HepG2 (cell line): ENCODE measurements around the gene SNX27. TPM values are rescaled to one million over a fixed set of nuclear protein-coding genes. Genes with fewer than 3 reads are reported as not detected.
A peak's percentile ranks its signal among the peaks of the same experiment; 100 is the strongest.

Experiments
- ATAC-seq: fragments of 200-7000 bp; cut with Tn5 transposase; 3 replicates; pipeline ENCODE4 v1.9.1; 2020; ENCODE audit warnings: mild to moderate bottlenecking, moderate library complexity
- BruUV-seq: library from RNA; stranded (reverse); fragments of 400-500 nt; replicated peaks from 2 replicates; lab custom pipeline; 2021; lab: Mats Ljungman, UMichigan
- CTCF ChIA-PET: fragments of 300-600 bp; formaldehyde crosslinking; extraction: SDS; loops from one replicate; lab custom pipeline; 2021; ENCODE audit warnings: low total read pairs, inconsistent platforms, low intra/inter-chr PET ratio; lab: Yijun Ruan, JAX
- POLR2A ChIA-PET: fragments of 350-600 bp; sonication (Branson Sonifier 250); formaldehyde crosslinking; loops from one replicate; lab custom pipeline; 2020; ENCODE audit warnings: antibody characterized with exemption, inconsistent platforms; lab: Yijun Ruan, JAX
- DNase-seq: peaks from one replicate; pipeline ENCODE4 v3.0.0-alpha.2; 2015; ENCODE audit warnings: low spot score
- FAIRE-seq: peaks from 3 replicates; lab custom pipeline; 2011; peaks lifted over from hg19 to GRCh38; lab: Jason Lieb, UNC
- H2AFZ ChIP-seq: one replicate; pipeline ENCODE4 v1.6.1; 2011; ENCODE audit warnings: low read length, inconsistent platforms
- H3K27ac ChIP-seq: fragments of 300-600 bp; 3 replicates; pipeline ENCODE4 v1.8.0; 2011; ENCODE audit warnings: mixed run types, mild to moderate bottlenecking, mixed read lengths, low read length, inconsistent platforms; ENCODE audit not compliant: insufficient read depth; ENCODE audit errors: extremely low read length
- H3K27me3 ChIP-seq, 2 experiments: fragments of 200-600 bp in 1 of 2; 2 replicates in 1 of 2; 3 replicates in 1 of 2; pipeline versions ENCODE4 v1.6.0 to v1.8.0; 2011; ENCODE audit warnings: low read length in 2 of 2, mild to moderate bottlenecking in 2 of 2, moderate library complexity in 2 of 2, inconsistent platforms in 1 of 2; ENCODE audit not compliant: insufficient read depth in 2 of 2, control insufficient read depth in 1 of 2
- H3K36me3 ChIP-seq, 2 experiments: fragments of 200-600 bp in 1 of 2; replicated peaks in 1 of 2; 2 replicates in 1 of 2; 3 replicates in 1 of 2; pipeline versions ENCODE4 v1.5.1 to v1.8.0; 2011; ENCODE audit warnings: low read length in 2 of 2, inconsistent platforms in 1 of 2; ENCODE audit not compliant: insufficient read depth in 2 of 2, control insufficient read depth in 1 of 2
- H3K4me1 ChIP-seq: 2 replicates; pipeline ENCODE4 v1.5.1; 2012; ENCODE audit warnings: low read length, inconsistent platforms; ENCODE audit not compliant: insufficient read depth
- H3K4me2 ChIP-seq: 2 replicates; pipeline ENCODE4 v1.6.0; 2011; ENCODE audit warnings: low read depth, low read length, inconsistent platforms
- H3K4me3 ChIP-seq, 3 experiments: fragments of 200-600 bp in 1 of 3; sonication (generic), shearing (Covaris generic) in 1 of 3; replicated peaks in 1 of 3; 2 replicates each; pipeline ENCODE4 v1.5.1; 2011 to 2016; ENCODE audit warnings: low read length in 3 of 3, inconsistent platforms in 2 of 3, low read depth in 2 of 3, mild to moderate bottlenecking in 2 of 3, control low read depth in 1 of 3, mixed read lengths in 1 of 3; ENCODE audit not compliant: insufficient read depth in 1 of 3
- H3K79me2 ChIP-seq: one replicate; pipeline ENCODE4 v1.6.1; 2011; ENCODE audit warnings: low read length, inconsistent platforms; ENCODE audit not compliant: insufficient read depth
- H3K9ac ChIP-seq: 2 replicates; pipeline ENCODE4 v1.6.0; 2011; ENCODE audit warnings: mild to moderate bottlenecking, low read depth, low read length, inconsistent platforms; ENCODE audit not compliant: insufficient read depth
- H3K9me3 ChIP-seq: 2 replicates; pipeline ENCODE4 v1.5.1; 2012; ENCODE audit warnings: mild to moderate bottlenecking, low read length
- H4K20me1 ChIP-seq: 2 replicates; pipeline ENCODE4 v1.6.0; 2011; ENCODE audit warnings: inconsistent platforms, mild to moderate bottlenecking, low read length, moderate library complexity; ENCODE audit not compliant: insufficient read depth
- JUND ChIP-seq: sonication (generic); formaldehyde crosslinking; IDR thresholded peaks from 2 replicates; pipeline ENCODE4 v1.8.0; 2022; ENCODE audit warnings: mild to moderate bottlenecking, missing genetic modification reagents
- MYC ChIP-seq: sonication (generic); formaldehyde crosslinking; IDR thresholded peaks from 2 replicates; pipeline ENCODE4 v1.9.0; 2021; ENCODE audit warnings: missing genetic modification reagents, borderline replicate concordance
- NFIC ChIP-seq: IDR thresholded peaks from 2 replicates; pipeline ENCODE4 v1.6.1; 2012; ENCODE audit warnings: mild to moderate bottlenecking, low read length, inconsistent platforms
- REST ChIP-seq, 2 experiments: IDR thresholded peaks; 2 replicates each; pipeline ENCODE4 v1.6.1; 2011 to 2012; ENCODE audit warnings: low read length in 2 of 2, borderline replicate concordance in 1 of 2, low read depth in 1 of 2, mild to moderate bottlenecking in 1 of 2, moderate library complexity in 1 of 2
- U2AF2 ChIP-seq: fragments of 200-400 bp; formaldehyde crosslinking; IDR thresholded peaks from 2 replicates; pipeline ENCODE4 v1.6.1; 2017; ENCODE audit warnings: low read depth, mild to moderate bottlenecking, low read length
- ZFP90 ChIP-seq: sonication (generic); formaldehyde crosslinking; IDR thresholded peaks from 2 replicates; pipeline ENCODE4 v1.8.0; 2022; ENCODE audit warnings: missing genetic modification reagents, mild to moderate bottlenecking, inconsistent platforms, borderline replicate concordance
- ZNF264 ChIP-seq: sonication (generic); formaldehyde crosslinking; IDR thresholded peaks from 2 replicates; pipeline ENCODE4 v1.4.0; 2020; ENCODE audit warnings: missing genetic modification reagents
- ZNF75D ChIP-seq: sonication (generic); formaldehyde crosslinking; IDR thresholded peaks from 2 replicates; pipeline ENCODE4 v1.8.1; 2023; ENCODE audit warnings: missing genetic modification reagents, mild to moderate bottlenecking, borderline replicate concordance
- WGBS: methylation state at CpG from one replicate; pipeline ENCODE4 v1.1.6; 2017; ENCODE audit warnings: low lambda C conversion rate; 5-methylcytosine and 5-hydroxymethylcytosine counted together
- in situ Hi-C: cut with HindIII; loops from 2 replicates; pipeline ENCODE4 v1.10.0; 2017; ENCODE audit warnings: low pct_unique_long_range_greater_than_20kb; ENCODE audit not compliant: extremely low pct_ligation_motif_present
- intact Hi-C: fragments of 100-400 bp; cut with micrococcal nuclease; formaldehyde crosslinking; loops from one replicate; pipeline ENCODE4 v1.10.0; 2022; ENCODE audit not compliant: unreplicated experiment
- polyA plus RNA-seq, 8 experiments: library from polyadenylated mRNA; depleted of rRNA in 3 of 8; stranded (reverse) in 7 of 8; unstranded in 1 of 8; fragments of >200 nt; fragmentation: Illumina TruSeq in 4 of 8; extraction: Trizol in 4 of 8; gene quantifications; 2 replicates each; pipeline versions ENCODE4 v1.2.1 to v1.2.3, GENCODE V29; 2011 to 2016; ENCODE audit warnings: low read depth in 4 of 8, missing spikeins in 1 of 8, mixed read lengths in 1 of 8; ENCODE audit not compliant: insufficient read depth in 1 of 8
- total RNA-seq, 5 experiments: library from RNA; depleted of rRNA; stranded (reverse); fragments of >200 nt; fragmentation: Illumina TruSeq; extraction: Trizol; gene quantifications; 2 replicates each; pipeline ENCODE4 v1.2.3, GENCODE V29; 2016; ENCODE audit warnings: low read depth in 1 of 5

The SNX27 gene
- total and polyA plus RNA-seq, 2 of the 13 experiments (the other 11 are each of a cell fraction or from before 2014, with no cell fraction given), result 14.4 to 17.8 TPM

GRCh38 chr1:151638812-151639211 is 27.0 kb downstream of the SNX27 start:
- peak overlapping the region; percentile 2; the same call in 1 of the 2 replicates for H3K9ac ChIP-seq
- 89% methylated on average over 9 of the region's 9 CpGs for WGBS
- intact Hi-C loops, result no loop called here
- BruUV-seq, result no TSS peak
- no peak overlapping the region for H3K4me3 ChIP-seq
- H3K36me3 ChIP-seq, result peaks cover 0 to 8% of the 10 kb centered on the region in 2 experiments; a peak in 2 of 5 replicates
- in situ Hi-C loops, result no loop called here
- H3K79me2 ChIP-seq, result peaks cover 4% of the 10 kb centered on the region
- no peak for FAIRE-seq
- peak overlapping the region; percentile 37 for H3K27ac ChIP-seq
- POLR2A ChIA-PET, result no interaction called here
- H2AFZ ChIP-seq, result no peak overlapping the region
- peak overlapping the region; percentile 27 for H3K4me2 ChIP-seq
- no peaks in the 10 kb centered on the region for H3K9me3 ChIP-seq
- H3K27me3 ChIP-seq, result no peaks in the 10 kb centered on the region
- no peak for DNase-seq
- no peaks in the 10 kb centered on the region for H4K20me1 ChIP-seq
- peaks cover 28% of the 10 kb centered on the region for H3K4me1 ChIP-seq
- CTCF ChIA-PET, result no interaction called here
- no peak; the same call in 2 of the 3 replicates for ATAC-seq
- TF ChIP-seq JUND (CRISPR knock-in tag) (no peak), MYC (no peak), ZNF264 (no peak), U2AF2 (no peak), REST (IDR thresholded peaks at IDR 0.05; ENCODE audit: borderline replicate concordance in 1 of 2, low read depth in 1 of 2, low read length in 2 of 2) (no peak), ZNF75D (CRISPR knock-in tag) (no peak), NFIC (no peak), ZFP90 (CRISPR knock-in tag) (no peak)
